ENCODE data around the gene BCAS4.

DNA sequence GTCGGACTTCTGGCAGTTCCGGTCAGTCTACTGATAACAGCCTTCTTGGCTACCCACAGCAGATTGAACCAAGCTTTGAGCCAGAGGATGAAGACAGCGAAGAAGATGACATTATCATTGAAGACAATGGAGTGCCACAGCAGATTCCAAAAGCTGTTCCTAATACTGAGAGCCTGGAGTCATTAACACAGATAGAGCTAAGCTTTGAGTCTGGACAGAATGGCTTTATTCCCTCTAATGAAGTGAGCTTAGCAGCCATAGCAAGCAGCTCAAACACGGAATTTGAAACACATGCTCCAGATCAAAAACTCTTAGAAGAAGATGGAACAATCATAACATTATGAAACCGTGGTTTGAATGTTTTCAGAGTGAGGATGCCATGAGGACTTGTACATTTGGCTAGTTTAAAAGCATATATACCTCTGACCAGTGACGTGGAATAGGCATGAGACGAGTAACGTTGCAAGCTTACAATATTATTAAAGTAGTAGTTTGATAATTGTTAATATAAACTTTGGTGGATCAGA lies 44.7 kb upstream of the BCAS4 start:
- TF ChIP-seq CTCF (IDR thresholded peaks at IDR 0.05; ENCODE audit: low read depth, low read length), result no peak
- no peak for TF ChIP-seq EZH2phosphoT487 (IDR thresholded peaks at IDR 0.05; ENCODE audit: low read depth)

Data from OCI-LY3 (cell line).